Gastrocnemius medialis (tissue), 4 donors: ENCODE data around the gene NPR2. TPM values are rescaled to one million over a fixed set of nuclear protein-coding genes. Genes with fewer than 3 reads are reported as not detected.

Source experiments
- ATAC-seq, 2 donors: fragments of 150-250 bp; one replicate each; pipeline ENCODE4 v1.9.1; 2016
- DNase-seq, 2 donors: peaks; one replicate each; pipeline ENCODE4 v3.0.0-alpha.2; 2019
- H3K27ac ChIP-seq, 4 donors: fragments of 200-600 bp; sonication (generic); 1 replicate in 1 of 4; 2 replicates in 3 of 4; pipeline ENCODE4 v1.5.1; 2016 to 2018; ENCODE audit warnings: mild to moderate bottlenecking in 2 of 4, moderate library complexity in 1 of 4
- H3K27me3 ChIP-seq, 3 donors: fragments of 200-600 bp; sonication (generic) in 2 of 3; 1 replicate in 1 of 3; 2 replicates in 2 of 3; pipeline versions ENCODE4 v1.5.1 to v1.6.0; 2016 to 2019; ENCODE audit warnings: mild to moderate bottlenecking in 1 of 3, moderate library complexity in 1 of 3
- H3K36me3 ChIP-seq, 2 donors: fragments of 200-600 bp; sonication (generic) in 1 of 2; one replicate each; pipeline ENCODE4 v1.5.1; 2017 to 2018
- H3K4me1 ChIP-seq, 2 donors: fragments of 200-600 bp; sonication (generic) in 1 of 2; one replicate each; pipeline ENCODE4 v1.5.1; 2016 to 2017; ENCODE audit warnings: mild to moderate bottlenecking in 2 of 2
- H3K4me3 ChIP-seq, 4 donors: fragments of 200-600 bp; sonication (generic) in 3 of 4; 1 replicate in 1 of 4; 2 replicates in 3 of 4; pipeline ENCODE4 v1.5.1; 2016 to 2019; ENCODE audit warnings: mild to moderate bottlenecking in 2 of 4
- H3K9me3 ChIP-seq, 3 donors: fragments of 200-600 bp; sonication (generic) in 2 of 3; 1 replicate in 1 of 3; 2 replicates in 2 of 3; pipeline ENCODE4 v1.5.1; 2016 to 2019
- CTCF ChIP-seq, 5 experiments: fragments of 450-650 bp in 3 of 5; fragments of 200-600 bp in 2 of 5; sonication (generic) in 2 of 5; IDR thresholded peaks in 4 of 5; conservative IDR thresholded peaks in 1 of 5; 1 replicate in 4 of 5; 2 replicates in 1 of 5; pipeline ENCODE4 v1.5.1; 2016 to 2019; ENCODE audit warnings: antibody characterized with exemption in 5 of 5, mild to moderate bottlenecking in 3 of 5, moderate library complexity in 3 of 5
- POLR2A ChIP-seq, 2 donors: fragments of 450-650 bp; IDR thresholded peaks; one replicate each; pipeline ENCODE4 v1.6.1; 2017; ENCODE audit warnings: antibody characterized with exemption in 2 of 2, mild to moderate bottlenecking in 2 of 2, moderate library complexity in 2 of 2
- in situ Hi-C, 4 donors: fragments of 200-750 bp; cut with MboI; loops; one replicate each; pipeline versions ENCODE4 v1.15.0 to v1.8.0; 2017; ENCODE audit warnings: low sequenced_read_pairs in 4 of 4
- intact Hi-C: fragments of 100-400 bp; cut with DNase I; formaldehyde crosslinking; loops from one replicate; pipeline ENCODE4 v1.15.1; 2023; ENCODE audit warnings: low total_unique reads
- total RNA-seq, 4 donors: library from RNA; depleted of rRNA; stranded (reverse); fragments of >200 nt; gene quantifications; one replicate each; pipeline versions ENCODE4 v1.1.0 to v1.2.3, GENCODE V29; 2016

Gene NPR2
- total RNA-seq, 4 donors from 2014 or later = 12.3 to 19.2 (median 16.3) TPM

DNA sequence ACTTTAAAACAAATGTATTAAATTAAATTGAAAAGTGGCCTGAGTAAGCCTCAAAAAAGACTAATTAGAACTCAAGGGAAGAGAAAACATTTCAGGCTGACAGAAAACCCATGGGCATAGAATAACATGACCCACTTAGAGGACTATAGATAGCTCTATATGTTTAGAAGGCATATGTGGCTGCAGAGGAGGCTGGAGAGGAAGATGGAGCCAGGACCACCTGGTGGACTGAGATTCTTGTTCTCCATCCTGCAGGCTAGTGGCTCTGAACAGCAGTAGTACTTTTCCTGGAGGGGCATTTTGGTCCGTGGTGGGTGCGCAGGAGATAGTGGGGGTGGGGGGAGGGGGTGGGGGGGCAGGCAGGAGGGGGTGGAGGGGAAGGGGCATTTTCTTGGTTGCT is 10.3 kb upstream of the NPR2 start:
- DNase-seq (no peak), ATAC-seq (no peak)
- no peak overlapping the region for H3K27ac ChIP-seq
- H3K27me3 ChIP-seq = no peaks in the 10 kb centered on the region
- in situ Hi-C loops (no loop called here), intact Hi-C loops (no loop called here)
- TF ChIP-seq CTCF (IDR thresholded peaks at IDR 0.05 in 4 of 5, conservative IDR thresholded peaks at IDR 0.05 in 1 of 5) (no peak), POLR2A (IDR thresholded peaks at IDR 0.05) (no peak)
- no peak overlapping the region for H3K4me3 ChIP-seq
- peaks cover under 1 to 3% of the 10 kb centered on the region in 2 donors for H3K4me1 ChIP-seq
- no peaks in the 10 kb centered on the region for H3K9me3 ChIP-seq
- H3K36me3 ChIP-seq = no peaks in the 10 kb centered on the region

- no peaks in the 10 kb centered on the region for H3K4me1 ChIP-seq
- no peaks in the 10 kb centered on the region for H3K36me3 ChIP-seq
- no peak for TF ChIP-seq POLR2A (IDR thresholded peaks at IDR 0.05)
- no peak for TF ChIP-seq CTCF (IDR thresholded peaks at IDR 0.05 in 4 of 5, conservative IDR thresholded peaks at IDR 0.05 in 1 of 5)
- DNase-seq (no peak), ATAC-seq (no peak)
- in situ Hi-C loops (no loop called here), intact Hi-C loops (no loop called here)
- no peak overlapping the region for H3K27ac ChIP-seq
- no peaks in the 10 kb centered on the region for H3K9me3 ChIP-seq
- H3K27me3 ChIP-seq = no peaks in the 10 kb centered on the region
- no peak overlapping the region for H3K4me3 ChIP-seq
Observed at GRCh38 chr9:35783418-35783817, 8.0 kb upstream of the NPR2 start.

DNA sequence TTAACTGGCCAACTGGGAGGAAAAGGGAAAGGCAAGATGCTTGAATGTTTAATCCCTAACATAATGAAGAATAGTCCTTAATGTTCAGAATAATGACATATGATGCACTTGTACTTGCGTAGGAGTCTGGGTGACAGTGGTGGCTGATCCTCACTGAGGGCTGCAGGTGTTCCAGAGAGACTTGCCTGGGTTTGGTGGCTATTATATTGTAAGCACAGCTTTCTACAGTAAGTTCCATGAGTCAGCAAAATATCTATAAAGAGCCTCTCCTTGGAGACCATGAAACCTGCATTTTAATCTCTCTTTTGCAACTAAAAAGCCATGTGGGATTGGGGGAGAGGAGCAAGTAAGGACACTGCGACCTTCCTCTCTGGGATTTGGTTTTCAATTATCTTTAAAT is 1.9 kb upstream of the NPR2 start:
- Histone ChIP-seq H3K27ac (no peak overlapping the region), H3K4me3 (no peak overlapping the region), H3K27me3 (no peaks in the 10 kb centered on the region), H3K36me3 (no peaks in the 10 kb centered on the region), H3K4me1 (peaks cover 29 to 34% of the 10 kb centered on the region in 2 donors), H3K9me3 (no peaks in the 10 kb centered on the region)
- no peak for DNase-seq
- TF ChIP-seq CTCF (IDR thresholded peaks at IDR 0.05 in 4 of 5, conservative IDR thresholded peaks at IDR 0.05 in 1 of 5) (no peak), POLR2A (IDR thresholded peaks at IDR 0.05) (no peak)
- in situ Hi-C loops = loop anchor here in 2 of 4 donors (5.0 kb wide), 1 partner anchor 93 kb away; no protein-coding TSS in a partner anchor
- no peak for ATAC-seq
- intact Hi-C loops = no loop called here

GRCh38 chr9:35790025-35790384 is 1.4 kb upstream of the NPR2 start:
- no peaks in the 10 kb centered on the region for H3K36me3 ChIP-seq
- peaks cover 29 to 34% of the 10 kb centered on the region in 2 donors for H3K4me1 ChIP-seq
- TF ChIP-seq POLR2A (IDR thresholded peaks at IDR 0.05) (no peak), CTCF (IDR thresholded peaks at IDR 0.05 in 4 of 5, conservative IDR thresholded peaks at IDR 0.05 in 1 of 5) (no peak)
- no peak for DNase-seq
- no peaks in the 10 kb centered on the region for H3K9me3 ChIP-seq
- no peak overlapping the region for H3K27ac ChIP-seq
- no peak for ATAC-seq
- intact Hi-C loops = loop anchor here (1.0 kb wide), 2 partner anchors 36 to 92 kb away; no protein-coding TSS in a partner anchor
- H3K27me3 ChIP-seq = no peaks in the 10 kb centered on the region
- H3K4me3 ChIP-seq = no peak overlapping the region
- in situ Hi-C loops = loop anchor here in 2 of 4 donors (5.0 to 10.0 kb wide), 2 partner anchors 85 to 92 kb away; partner anchors contain the start of gene OR13J1 (in 1 of the 2)
